Esophagus squamous epithelium (tissue), 4 donors: ENCODE data around the gene APP.

Experiments
- CTCF ChIP-seq, 6 experiments: fragments of 450-650 bp in 4 of 6; fragments of 200-600 bp in 2 of 6; sonication (generic) in 2 of 6; IDR thresholded peaks; one replicate each; pipeline ENCODE4 v1.5.1; 2016 to 2019; ENCODE audit warnings: antibody characterized with exemption in 6 of 6, mild to moderate bottlenecking in 4 of 6, moderate library complexity in 4 of 6
- POLR2A ChIP-seq, 4 donors: fragments of 450-650 bp; IDR thresholded peaks; one replicate each; pipeline ENCODE4 v1.6.1; 2017; ENCODE audit warnings: antibody characterized with exemption in 4 of 4, mild to moderate bottlenecking in 4 of 4, moderate library complexity in 3 of 4

DNA sequence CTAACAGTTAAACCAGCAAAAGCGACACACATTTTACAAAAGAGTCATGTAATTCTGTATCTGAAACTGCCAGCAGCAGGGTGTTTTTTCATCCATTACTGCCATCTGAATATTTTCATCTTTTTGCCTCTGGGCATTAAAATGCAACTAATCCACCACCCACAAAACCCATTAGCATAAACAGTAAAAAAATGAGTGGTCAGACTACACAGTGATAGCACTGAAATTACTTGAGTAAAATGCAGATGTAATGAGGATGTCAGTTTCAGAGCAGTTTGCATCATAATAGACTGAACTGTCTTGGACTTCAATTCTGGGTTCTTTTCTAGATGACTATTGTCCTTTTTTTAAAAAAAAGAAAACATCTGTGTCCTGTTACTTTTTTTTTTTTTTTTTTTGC lies 303.5 kb downstream of the APP start:
- no peak for TF ChIP-seq POLR2A (IDR thresholded peaks at IDR 0.05)
- TF ChIP-seq CTCF (IDR thresholded peaks at IDR 0.05): no peak
